ENCODE data around the gene PRR15L.
"Not testable (repeated sequence)": the region's sequence is repeated elsewhere in the genome, so short reads cannot be mapped to it uniquely, and the experiment has no call there.

Gene PRR15L

DNA sequence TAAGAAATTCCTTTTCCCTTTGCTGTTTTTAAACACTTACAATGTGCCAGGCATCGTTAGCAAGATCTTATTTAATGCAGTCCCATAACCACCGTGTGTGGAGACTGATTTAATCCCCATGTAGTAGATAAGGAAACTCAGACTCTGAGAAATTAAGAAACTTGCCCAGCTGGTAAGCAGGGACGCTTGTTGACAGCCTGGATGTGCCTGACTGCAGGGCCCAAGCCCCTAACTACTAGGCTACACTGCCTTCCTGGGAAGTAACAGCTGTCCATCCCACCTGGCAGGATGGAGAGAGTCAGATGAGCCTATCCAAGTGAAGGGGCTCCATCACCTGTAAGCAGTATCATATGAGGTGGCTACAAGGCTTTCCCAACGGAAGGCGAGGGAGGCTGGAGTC, 36.3 kb upstream of the PRR15L start:
- DNase-seq (ENCODE audit: low spot score) = no peak
- TF ChIP-seq, protein P1, sequence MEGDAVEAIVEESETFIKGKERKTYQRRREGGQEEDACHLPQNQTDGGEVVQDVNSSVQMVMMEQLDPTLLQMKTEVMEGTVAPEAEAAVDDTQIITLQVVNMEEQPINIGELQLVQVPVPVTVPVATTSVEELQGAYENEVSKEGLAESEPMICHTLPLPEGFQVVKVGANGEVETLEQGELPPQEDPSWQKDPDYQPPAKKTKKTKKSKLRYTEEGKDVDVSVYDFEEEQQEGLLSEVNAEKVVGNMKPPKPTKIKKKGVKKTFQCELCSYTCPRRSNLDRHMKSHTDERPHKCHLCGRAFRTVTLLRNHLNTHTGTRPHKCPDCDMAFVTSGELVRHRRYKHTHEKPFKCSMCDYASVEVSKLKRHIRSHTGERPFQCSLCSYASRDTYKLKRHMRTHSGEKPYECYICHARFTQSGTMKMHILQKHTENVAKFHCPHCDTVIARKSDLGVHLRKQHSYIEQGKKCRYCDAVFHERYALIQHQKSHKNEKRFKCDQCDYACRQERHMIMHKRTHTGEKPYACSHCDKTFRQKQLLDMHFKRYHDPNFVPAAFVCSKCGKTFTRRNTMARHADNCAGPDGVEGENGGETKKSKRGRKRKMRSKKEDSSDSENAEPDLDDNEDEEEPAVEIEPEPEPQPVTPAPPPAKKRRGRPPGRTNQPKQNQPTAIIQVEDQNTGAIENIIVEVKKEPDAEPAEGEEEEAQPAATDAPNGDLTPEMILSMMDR (IDR thresholded peaks at IDR 0.05; ENCODE audit: extremely low read depth, missing control alignments) = no peak

DNA sequence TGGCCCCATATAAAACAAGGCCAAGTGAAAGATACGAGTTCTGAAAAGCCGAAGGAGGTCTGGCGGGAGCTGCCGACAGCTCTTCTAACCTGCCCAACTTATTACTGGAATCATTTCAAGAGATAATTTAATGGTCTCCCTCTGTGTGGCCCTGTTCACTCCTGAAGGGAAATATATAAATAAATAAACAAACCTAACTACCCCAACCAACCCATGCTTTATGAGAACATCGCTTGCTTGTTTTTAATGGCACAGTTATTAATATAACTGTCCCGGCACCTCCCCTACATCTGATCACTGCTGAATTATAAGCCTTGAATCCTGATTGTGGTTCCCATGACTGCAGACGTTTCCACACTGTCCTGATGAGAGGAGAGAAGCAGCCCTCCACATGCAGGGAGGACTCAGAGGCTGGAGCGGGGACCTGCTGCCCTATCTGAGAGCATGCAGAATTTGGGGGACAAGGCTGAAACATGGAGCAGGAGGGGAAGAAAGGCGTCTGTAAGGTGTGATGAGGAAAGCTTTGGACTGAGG, 35.4 kb upstream of the PRR15L start:
- TF ChIP-seq, protein P1 (IDR thresholded peaks at IDR 0.05; ENCODE audit: extremely low read depth, missing control alignments) = no peak
- DNase-seq (ENCODE audit: low spot score) = no peak

DNA sequence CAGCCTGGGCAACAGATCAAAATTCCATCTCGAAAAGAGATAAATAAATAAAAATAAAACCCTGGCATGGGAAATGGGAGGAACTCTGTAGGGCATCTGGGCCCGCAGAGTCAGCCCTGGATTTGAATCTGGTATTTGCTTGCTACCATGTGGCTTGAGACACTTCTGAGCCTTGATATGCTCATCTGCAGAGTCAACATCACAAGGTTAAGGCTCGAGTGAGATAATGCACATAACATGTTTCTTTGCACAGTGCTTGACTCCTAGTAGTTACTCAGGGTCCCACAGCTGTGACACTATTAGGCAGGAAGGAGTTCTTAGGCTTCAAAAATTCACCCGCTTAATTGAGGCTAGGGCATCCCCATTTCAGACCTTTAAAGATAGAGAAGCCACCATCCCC, 34.5 kb upstream of the PRR15L start:
- no peak for DNase-seq (ENCODE audit: low spot score)
- TF ChIP-seq, protein P1 (IDR thresholded peaks at IDR 0.05; ENCODE audit: extremely low read depth, missing control alignments) = no peak

DNA sequence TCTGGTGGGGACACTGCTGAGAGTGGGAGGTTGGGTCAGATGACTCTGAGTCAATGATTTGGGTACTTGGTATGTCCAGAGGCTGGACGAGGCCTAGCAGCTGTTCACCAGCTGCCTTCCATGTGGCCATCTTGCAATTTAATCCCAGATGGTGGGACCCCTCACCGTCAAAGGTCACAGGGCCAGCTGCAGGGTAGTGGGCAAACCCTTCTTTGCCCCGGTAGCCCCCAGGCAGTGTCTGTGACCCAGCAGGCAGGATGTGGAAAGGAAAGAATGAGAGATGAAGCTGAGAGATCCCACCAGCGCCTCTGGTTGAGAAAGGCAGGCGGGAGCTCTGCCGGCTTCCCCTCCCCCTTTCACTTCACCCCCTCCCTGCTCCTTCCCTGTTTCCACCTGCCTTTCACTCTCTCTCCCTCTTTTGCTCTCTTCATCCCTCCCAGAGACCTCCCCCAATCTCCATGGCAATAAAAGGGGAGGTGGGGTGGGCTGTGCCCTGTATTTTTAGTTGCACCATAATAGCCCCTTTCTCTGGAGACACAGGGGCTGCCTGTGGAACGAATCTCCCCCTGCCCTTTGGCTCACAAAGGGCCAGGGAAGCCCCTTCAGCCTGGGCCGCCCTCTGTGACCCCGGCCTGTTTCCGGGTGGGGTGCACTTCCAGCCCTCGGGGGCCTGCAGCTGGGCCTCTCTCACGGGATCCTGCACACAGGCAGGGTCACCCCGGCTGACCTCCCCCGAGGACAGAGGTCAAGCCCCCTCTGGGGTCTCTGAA, 33.5 kb upstream of the PRR15L start:
- TF ChIP-seq, protein P1 (IDR thresholded peaks at IDR 0.05; ENCODE audit: extremely low read depth, missing control alignments) = no peak
- DNase-seq (ENCODE audit: low spot score) = no peak

DNA sequence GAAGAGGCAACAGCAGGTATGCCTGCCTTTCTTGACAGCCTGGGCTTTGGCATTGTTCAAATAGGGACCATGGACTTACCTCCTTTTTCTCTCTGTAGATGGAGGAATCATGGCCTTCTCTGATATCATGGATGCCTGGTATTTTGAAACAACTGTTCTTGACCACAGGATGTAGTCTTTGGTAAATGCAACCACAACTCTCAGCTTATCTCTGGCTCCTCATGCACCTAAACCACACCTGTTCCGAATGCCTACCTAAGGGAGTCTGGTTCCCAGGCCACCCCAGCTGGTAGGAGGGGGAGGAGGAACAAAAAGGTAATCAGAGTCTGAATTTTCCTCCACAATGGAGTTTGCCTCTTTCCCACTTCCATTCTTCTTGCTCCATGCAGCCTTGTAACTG, 32.0 kb upstream of the PRR15L start:
- DNase-seq (ENCODE audit: low spot score) = no peak
- TF ChIP-seq, protein P1 (IDR thresholded peaks at IDR 0.05; ENCODE audit: extremely low read depth, missing control alignments) = no peak

DNA sequence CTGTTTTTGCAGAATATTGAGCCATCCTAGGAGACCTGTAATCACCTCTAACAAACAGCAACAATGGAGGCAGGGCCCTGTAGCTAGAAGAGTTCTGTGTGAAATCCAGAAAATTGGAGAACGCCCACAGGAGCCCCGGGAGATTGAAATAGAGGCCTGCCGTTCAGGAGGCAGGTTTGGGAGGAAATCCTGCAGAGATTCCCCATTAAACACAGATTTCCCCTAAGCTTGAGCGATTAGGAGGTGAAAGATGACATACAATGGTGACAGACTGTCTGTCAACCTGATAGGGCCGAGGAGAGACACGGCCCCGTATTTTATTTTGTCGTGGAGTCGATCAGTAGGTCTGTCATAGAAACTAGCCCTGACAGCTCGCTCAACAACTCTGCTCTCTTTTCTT, 31.5 kb upstream of the PRR15L start:
- DNase-seq (ENCODE audit: low spot score) = no peak
- TF ChIP-seq, protein P1 (IDR thresholded peaks at IDR 0.05; ENCODE audit: extremely low read depth, missing control alignments) = no peak

DNA sequence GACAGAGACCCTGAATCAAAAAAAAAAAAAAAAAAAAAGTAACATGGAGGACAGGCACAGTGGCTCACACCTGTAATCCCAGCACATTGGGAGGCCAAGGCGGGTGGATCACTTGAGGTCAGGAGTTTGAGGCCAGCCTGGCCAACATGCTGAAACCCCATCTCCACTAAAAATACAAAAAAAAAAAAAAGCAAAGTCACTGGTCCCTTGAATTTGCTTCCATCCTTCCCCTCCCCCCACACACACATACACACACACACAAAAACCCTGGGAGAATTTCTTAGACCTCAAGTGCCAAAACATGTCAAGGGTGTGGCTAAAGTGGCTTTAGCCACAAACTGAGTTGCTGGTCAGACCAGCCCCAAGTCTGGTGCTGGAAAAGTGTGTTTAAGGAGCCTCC, 30.8 kb upstream of the PRR15L start:
- DNase-seq (ENCODE audit: low spot score) = not testable (repeated sequence)

All from GM20000 (cell line).